Astrocyte (in vitro differentiated cells and primary cell): ENCODE data around the gene PNPLA6. TPM values are rescaled to one million over a fixed set of nuclear protein-coding genes. Genes with fewer than 3 reads are reported as not detected.
A peak's percentile ranks its signal among the peaks of the same experiment; 100 is the strongest.

ENCODE experiments used
- DNase-seq: peaks from one replicate; pipeline ENCODE4 v3.0.0-alpha.2; 2010; ENCODE audit warnings: low read depth
- FAIRE-seq: peaks from 2 replicates; lab custom pipeline; 2011; peaks lifted over from hg19 to GRCh38; lab: Jason Lieb, UNC
- H2AFZ ChIP-seq: 2 replicates; pipeline ENCODE4 v1.6.0; 2012; ENCODE audit warnings: low read depth, low read length, inconsistent platforms
- H3K27ac ChIP-seq: 2 replicates; pipeline ENCODE4 v1.5.1; 2011; ENCODE audit warnings: low read depth, low read length, inconsistent platforms
- H3K27me3 ChIP-seq: 2 replicates; pipeline ENCODE4 v1.6.0; 2011; ENCODE audit warnings: low read length, inconsistent platforms; ENCODE audit not compliant: insufficient read depth
- H3K36me3 ChIP-seq: 2 replicates; pipeline ENCODE4 v1.5.1; 2011; ENCODE audit warnings: low read length, inconsistent platforms; ENCODE audit not compliant: insufficient read depth
- H3K4me1 ChIP-seq: 2 replicates; pipeline ENCODE4 v1.5.1; 2011; ENCODE audit warnings: low read length, inconsistent platforms; ENCODE audit not compliant: insufficient read depth
- H3K4me2 ChIP-seq: 2 replicates; pipeline ENCODE4 v1.6.0; 2012; ENCODE audit warnings: low read length, inconsistent platforms
- H3K4me3 ChIP-seq: 2 replicates; pipeline ENCODE4 v1.5.1; 2011; ENCODE audit warnings: low read depth, mild to moderate bottlenecking, low read length, inconsistent platforms; ENCODE audit not compliant: insufficient read depth
- H3K79me2 ChIP-seq: 2 replicates; pipeline ENCODE4 v1.6.0; 2012; ENCODE audit warnings: mild to moderate bottlenecking, low read length, inconsistent platforms; ENCODE audit not compliant: insufficient read depth
- H3K9ac ChIP-seq: 2 replicates; pipeline ENCODE4 v1.6.0; 2012; ENCODE audit warnings: mild to moderate bottlenecking, low read length, inconsistent platforms
- H3K9me3 ChIP-seq: 2 replicates; pipeline ENCODE4 v1.5.1; 2012; ENCODE audit warnings: low read depth, mild to moderate bottlenecking, low read length, inconsistent platforms; ENCODE audit not compliant: insufficient read depth
- H4K20me1 ChIP-seq: 2 replicates; pipeline ENCODE4 v1.6.0; 2012; ENCODE audit warnings: low read length, inconsistent platforms; ENCODE audit not compliant: insufficient read depth
- H3K27ac Mint-ChIP-seq: one replicate; pipeline ENCODE4 v1.8.0; 2021; ENCODE audit warnings: mild to moderate bottlenecking, mixed read lengths; ENCODE audit not compliant: unreplicated experiment
- H3K27me3 Mint-ChIP-seq: one replicate; pipeline ENCODE4 v1.8.0; 2021; ENCODE audit warnings: low read depth, mixed read lengths; ENCODE audit not compliant: unreplicated experiment
- H3K36me3 Mint-ChIP-seq: one replicate; pipeline ENCODE4 v1.8.0; 2021; ENCODE audit warnings: low read depth, mixed read lengths; ENCODE audit not compliant: unreplicated experiment
- H3K4me1 Mint-ChIP-seq: one replicate; pipeline ENCODE4 v1.8.0; 2021; ENCODE audit warnings: low read depth, mixed read lengths; ENCODE audit not compliant: unreplicated experiment
- H3K4me3 Mint-ChIP-seq: one replicate; pipeline ENCODE4 v1.8.0; 2021; ENCODE audit warnings: mild to moderate bottlenecking, moderate library complexity, mixed read lengths; ENCODE audit not compliant: unreplicated experiment
- H3K9me3 Mint-ChIP-seq: one replicate; pipeline ENCODE4 v1.8.0; 2021; ENCODE audit warnings: mild to moderate bottlenecking, mixed read lengths; ENCODE audit not compliant: unreplicated experiment
- CTCF ChIP-seq: IDR thresholded peaks from 2 replicates; pipeline ENCODE4 v1.5.1; 2011; ENCODE audit warnings: low read depth, mild to moderate bottlenecking, inconsistent platforms, low read length, moderate library complexity; ENCODE audit not compliant: insufficient read depth
- EZH2 ChIP-seq: IDR thresholded peaks from 2 replicates; pipeline ENCODE4 v1.6.1; 2012; ENCODE audit warnings: mild to moderate bottlenecking, low read length, inconsistent platforms; ENCODE audit not compliant: insufficient read depth
- total RNA-seq: library from RNA; stranded (reverse); gene quantifications from 2 replicates; pipeline ENCODE4 v1.2.1, GENCODE V29; 2021

The PNPLA6 gene
- total RNA-seq, 1 donor from 2014 or later: 90.2 TPM

GRCh38 chr19:7515110-7515644 lies 20.3 kb upstream of the PNPLA6 start:
- no peaks in the 10 kb centered on the region for H3K9me3 ChIP-seq
- peaks cover 9% of the 10 kb centered on the region for H3K27me3 Mint-ChIP-seq
- DNase-seq (no peak), FAIRE-seq (no peak)
- H3K9me3 Mint-ChIP-seq: no peaks in the 10 kb centered on the region
- H3K4me3 Mint-ChIP-seq: peak overlapping the region; percentile 82
- TF ChIP-seq EZH2 (no peak), CTCF (no peak)
- peak overlapping the region; percentile 59 for H3K4me3 ChIP-seq
- peaks cover 3% of the 10 kb centered on the region for H3K27me3 ChIP-seq
- peaks cover 7% of the 10 kb centered on the region for H3K4me1 Mint-ChIP-seq
- peak overlapping the region; percentile 91 for H3K9ac ChIP-seq
- H3K36me3 ChIP-seq: no peaks in the 10 kb centered on the region
- H3K79me2 ChIP-seq: peaks cover 13% of the 10 kb centered on the region
- peak overlapping the region; percentile 95 for H3K4me2 ChIP-seq
- no peaks in the 10 kb centered on the region for H4K20me1 ChIP-seq
- H3K27ac ChIP-seq: peak overlapping the region; percentile 69
- H3K4me1 ChIP-seq: peaks cover 17% of the 10 kb centered on the region
- peak overlapping the region; percentile 92 for H2AFZ ChIP-seq
- peak overlapping the region; percentile 71 for H3K27ac Mint-ChIP-seq
- H3K36me3 Mint-ChIP-seq: no peaks in the 10 kb centered on the region

- Histone ChIP-seq H3K9ac (peak within 1 kb of the TSS; percentile 95), H3K36me3 (no peaks in the 10 kb centered on the region), H3K79me2 (peaks cover 13% of the 10 kb centered on the region), H2AFZ (peak within 1 kb of the TSS; percentile 92), H3K27me3 (no peaks in the 10 kb centered on the region), H3K9me3 (no peaks in the 10 kb centered on the region), H3K4me1 (peaks cover 17% of the 10 kb centered on the region), H3K27ac (peak within 1 kb of the TSS; percentile 69), H3K4me2 (peak within 1 kb of the TSS; percentile 99), H3K4me3 (peak within 1 kb of the TSS; percentile 71), H4K20me1 (no peaks in the 10 kb centered on the region)
- Mint-ChIP-seq H3K4me1 (peaks cover 7% of the 10 kb centered on the region), H3K4me3 (peak within 1 kb of the TSS; percentile 89), H3K27ac (peak within 1 kb of the TSS; percentile 71), H3K9me3 (no peaks in the 10 kb centered on the region), H3K36me3 (no peaks in the 10 kb centered on the region), H3K27me3 (peaks cover 5% of the 10 kb centered on the region)
- no peak for FAIRE-seq
- TF ChIP-seq EZH2: no peak
- no peak for TF ChIP-seq CTCF
- DNase-seq: peak; percentile 42
Observed at GRCh38 chr19:7515645-7516151, 19.8 kb upstream of the PNPLA6 start, which contains the start of gene ZNF358. TSS of gene ZNF358 (plus strand) at chr19:7516103. CDS start at chr19:7519243, 3,140 bp downstream.

- TF ChIP-seq EZH2: no peak
- no peak for TF ChIP-seq CTCF
- H3K4me1 Mint-ChIP-seq: peaks cover 7% of the 10 kb centered on the region
- peaks cover 17% of the 10 kb centered on the region for H3K4me1 ChIP-seq
- H3K27me3 Mint-ChIP-seq: peaks cover 4% of the 10 kb centered on the region
- no peaks in the 10 kb centered on the region for H3K9me3 ChIP-seq
- peak overlapping the region; percentile 47 for H3K27ac Mint-ChIP-seq
- DNase-seq (no peak), FAIRE-seq (no peak)
- H3K36me3 Mint-ChIP-seq: no peaks in the 10 kb centered on the region
- H3K4me3 Mint-ChIP-seq: peak overlapping the region; percentile 89
- H3K27me3 ChIP-seq: no peaks in the 10 kb centered on the region
- no peaks in the 10 kb centered on the region for H3K9me3 Mint-ChIP-seq
- peaks cover 13% of the 10 kb centered on the region for H3K79me2 ChIP-seq
- H3K27ac ChIP-seq: no peak overlapping the region
- no peaks in the 10 kb centered on the region for H3K36me3 ChIP-seq
- peak overlapping the region; percentile 71 for H3K4me3 ChIP-seq
- H3K9ac ChIP-seq: peak overlapping the region; percentile 95
- H4K20me1 ChIP-seq: no peaks in the 10 kb centered on the region
- H3K4me2 ChIP-seq: peak overlapping the region; percentile 99
- peak overlapping the region; percentile 18 for H2AFZ ChIP-seq
Observed at GRCh38 chr19:7516333-7516732, 19.2 kb upstream of the PNPLA6 start.
